Stimulated activated memory B cell treated with anti-CD40 and anti-IgM and Interleukin-4, amounts not matched to agents 10 μg/mL and 1 μg/mL and 100 μg/mL, for 72 hours (primary cell): ENCODE measurements around the gene PILRB.

Source experiments
- ATAC-seq: fragments of 150-1000 bp; cut with Tn5 transposase; 2 replicates; pipeline ENCODE4 v1.10.0; 2021
- H3K27ac Mint-ChIP-seq: one replicate; pipeline ENCODE4 v1.8.0; 2022; ENCODE audit warnings: mild to moderate bottlenecking, mixed read lengths
- H3K27me3 Mint-ChIP-seq: one replicate; pipeline ENCODE4 v1.8.0; 2022; ENCODE audit warnings: mixed read lengths
- H3K36me3 Mint-ChIP-seq: one replicate; pipeline ENCODE4 v1.8.0; 2022; ENCODE audit warnings: mixed read lengths
- H3K4me1 Mint-ChIP-seq: one replicate; pipeline ENCODE4 v1.8.0; 2022; ENCODE audit warnings: mixed read lengths
- H3K4me3 Mint-ChIP-seq: one replicate; pipeline ENCODE4 v1.8.0; 2022; ENCODE audit warnings: mild to moderate bottlenecking, moderate library complexity, mixed read lengths
- H3K9me3 Mint-ChIP-seq: one replicate; pipeline ENCODE4 v1.8.0; 2022; ENCODE audit warnings: mixed read lengths

The PILRB gene

DNA sequence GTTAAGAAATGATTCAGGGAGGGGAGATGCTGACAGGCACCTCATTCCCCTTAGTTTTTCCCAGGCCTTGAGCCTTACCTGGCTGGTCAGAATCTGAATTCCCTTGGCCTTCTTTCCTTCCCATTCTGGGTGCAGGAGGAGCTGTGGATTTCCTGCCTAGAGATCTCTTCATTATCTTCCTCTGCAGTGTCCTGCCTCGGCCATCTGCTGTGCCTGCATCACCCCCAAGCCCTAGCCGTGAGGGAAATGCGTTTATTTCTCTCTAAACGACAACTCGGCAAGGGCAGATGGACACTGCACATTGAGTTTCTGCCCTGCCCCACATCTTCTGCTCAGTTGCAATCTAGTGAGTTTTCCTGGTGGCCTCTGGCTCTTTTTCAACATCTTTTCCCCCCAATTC is 43.9 kb downstream of the PILRB start:
- no peaks in the 10 kb centered on the region for H3K36me3 Mint-ChIP-seq
- ATAC-seq, result no peak
- peak overlapping the region; percentile 13 for H3K27ac Mint-ChIP-seq
- no peaks in the 10 kb centered on the region for H3K9me3 Mint-ChIP-seq
- peaks cover 21% of the 10 kb centered on the region for H3K4me1 Mint-ChIP-seq
- no peaks in the 10 kb centered on the region for H3K27me3 Mint-ChIP-seq
- H3K4me3 Mint-ChIP-seq, result no peak overlapping the region

- Mint-ChIP-seq H3K27ac (peak overlapping the region; percentile 13), H3K27me3 (no peaks in the 10 kb centered on the region), H3K4me3 (no peak overlapping the region), H3K9me3 (no peaks in the 10 kb centered on the region), H3K36me3 (no peaks in the 10 kb centered on the region), H3K4me1 (peaks cover 16% of the 10 kb centered on the region)
- no peak for ATAC-seq
These were observed 44.3 kb downstream of the PILRB start for GRCh38 chr7:100402241-100402640.

GRCh38 chr7:100406767-100407166 is 48.9 kb downstream of the PILRB start:
- Mint-ChIP-seq H3K4me3 (no peak overlapping the region), H3K9me3 (no peaks in the 10 kb centered on the region), H3K27me3 (no peaks in the 10 kb centered on the region), H3K27ac (no peak overlapping the region), H3K4me1 (no peaks in the 10 kb centered on the region), H3K36me3 (no peaks in the 10 kb centered on the region)
- ATAC-seq, result no peak

- Mint-ChIP-seq H3K27me3 (no peaks in the 10 kb centered on the region), H3K27ac (no peak overlapping the region), H3K4me1 (peaks cover 5% of the 10 kb centered on the region), H3K4me3 (no peak overlapping the region), H3K36me3 (no peaks in the 10 kb centered on the region), H3K9me3 (no peaks in the 10 kb centered on the region)
- peak; percentile 83 for ATAC-seq
These were observed 49.6 kb downstream of the PILRB start for GRCh38 chr7:100407285-100408180.

DNA sequence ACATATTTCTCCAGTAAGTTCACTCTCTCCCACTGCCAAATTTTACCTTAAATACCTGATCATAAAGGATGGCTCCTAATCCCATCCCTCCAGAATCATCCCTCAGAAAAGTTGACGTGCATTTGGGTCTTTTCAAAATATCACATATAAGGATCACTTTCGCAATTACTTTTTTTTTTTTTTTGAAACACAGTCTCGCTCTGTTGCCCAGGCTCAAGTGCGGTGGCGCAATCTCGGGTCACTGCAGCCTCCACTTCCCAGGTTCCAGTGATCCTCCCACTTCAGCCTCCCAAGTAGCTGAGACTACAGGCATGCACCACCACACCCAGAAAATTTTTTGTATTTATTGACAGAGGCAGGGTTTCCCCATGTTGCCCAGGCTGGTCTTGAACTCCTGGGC is 53.2 kb downstream of the PILRB start:
- Mint-ChIP-seq H3K4me3 (no peak overlapping the region), H3K27me3 (no peaks in the 10 kb centered on the region), H3K27ac (no peak overlapping the region), H3K36me3 (peaks cover 10% of the 10 kb centered on the region), H3K9me3 (no peaks in the 10 kb centered on the region), H3K4me1 (peaks cover 20% of the 10 kb centered on the region)
- ATAC-seq, result no peak

GRCh38 chr7:100413346-100413745 is 55.4 kb downstream of the PILRB start:
- Mint-ChIP-seq H3K27ac (peak overlapping the region; percentile 79), H3K9me3 (no peaks in the 10 kb centered on the region), H3K36me3 (peaks cover 10% of the 10 kb centered on the region), H3K4me1 (peaks cover 20% of the 10 kb centered on the region), H3K4me3 (peak overlapping the region; percentile 46), H3K27me3 (no peaks in the 10 kb centered on the region)
- ATAC-seq, result peak; percentile 72

DNA sequence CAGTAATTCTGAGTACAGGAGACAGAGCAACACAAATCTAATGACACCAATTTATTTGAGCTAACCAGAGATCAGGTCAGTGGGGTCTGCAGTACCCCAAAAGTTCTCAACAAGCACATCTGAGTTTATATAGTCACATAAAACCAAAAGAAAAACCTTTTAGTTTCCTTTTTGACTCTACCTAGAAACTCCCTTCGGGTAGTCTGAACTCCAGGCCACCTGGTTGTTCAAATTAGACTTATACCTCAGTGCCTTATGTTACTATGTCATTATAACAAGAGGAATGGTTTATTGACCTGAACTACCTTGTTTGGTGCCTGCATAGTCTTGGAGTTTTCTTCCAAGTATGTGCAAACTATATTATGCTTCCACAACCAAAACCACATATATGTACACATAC is 56.0 kb downstream of the PILRB start:
- peaks cover 10% of the 10 kb centered on the region for H3K36me3 Mint-ChIP-seq
- peak overlapping the region; percentile 79 for H3K27ac Mint-ChIP-seq
- no peak overlapping the region for H3K4me3 Mint-ChIP-seq
- no peak for ATAC-seq
- no peaks in the 10 kb centered on the region for H3K27me3 Mint-ChIP-seq
- H3K9me3 Mint-ChIP-seq, result no peaks in the 10 kb centered on the region
- H3K4me1 Mint-ChIP-seq, result peaks cover 20% of the 10 kb centered on the region

DNA sequence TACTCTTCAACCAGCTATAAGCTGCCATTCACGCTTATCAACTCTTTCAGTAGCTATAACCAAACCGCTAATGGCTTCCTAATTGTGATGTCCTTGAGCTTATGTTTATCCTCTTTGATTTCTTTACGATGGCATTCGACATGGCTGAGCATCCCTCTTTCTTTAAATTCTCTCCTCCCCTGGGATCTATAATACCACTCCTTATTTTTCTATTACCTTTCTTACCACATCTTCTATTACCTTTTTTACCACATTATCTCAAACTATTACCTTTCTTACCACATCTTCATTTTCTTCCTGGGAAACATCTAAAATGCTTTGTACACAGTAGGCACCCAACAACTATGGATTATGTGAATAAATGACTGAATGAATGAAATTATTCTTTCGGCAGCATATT is 57.5 kb downstream of the PILRB start:
- Mint-ChIP-seq H3K9me3 (no peaks in the 10 kb centered on the region), H3K4me3 (no peak overlapping the region), H3K27ac (peak overlapping the region; percentile 12), H3K27me3 (no peaks in the 10 kb centered on the region), H3K4me1 (peaks cover 27% of the 10 kb centered on the region), H3K36me3 (peaks cover 10% of the 10 kb centered on the region)
- ATAC-seq, result no peak
